UCSD-AML1 (cell line): ENCODE data around the gene TAF4.

ENCODE experiments used
- DNase-seq: peaks from one replicate; lab custom pipeline; 2025; ENCODE audit not compliant: unreplicated experiment; lab: John Stamatoyannopoulos, UW

TAF4 gene

GRCh38 chr20:61936701-61937131, 129.0 kb downstream of the TAF4 start:
- no peak for DNase-seq

- DNase-seq: no peak
Observed at GRCh38 chr20:61935926-61936700, 129.6 kb downstream of the TAF4 start.

DNA sequence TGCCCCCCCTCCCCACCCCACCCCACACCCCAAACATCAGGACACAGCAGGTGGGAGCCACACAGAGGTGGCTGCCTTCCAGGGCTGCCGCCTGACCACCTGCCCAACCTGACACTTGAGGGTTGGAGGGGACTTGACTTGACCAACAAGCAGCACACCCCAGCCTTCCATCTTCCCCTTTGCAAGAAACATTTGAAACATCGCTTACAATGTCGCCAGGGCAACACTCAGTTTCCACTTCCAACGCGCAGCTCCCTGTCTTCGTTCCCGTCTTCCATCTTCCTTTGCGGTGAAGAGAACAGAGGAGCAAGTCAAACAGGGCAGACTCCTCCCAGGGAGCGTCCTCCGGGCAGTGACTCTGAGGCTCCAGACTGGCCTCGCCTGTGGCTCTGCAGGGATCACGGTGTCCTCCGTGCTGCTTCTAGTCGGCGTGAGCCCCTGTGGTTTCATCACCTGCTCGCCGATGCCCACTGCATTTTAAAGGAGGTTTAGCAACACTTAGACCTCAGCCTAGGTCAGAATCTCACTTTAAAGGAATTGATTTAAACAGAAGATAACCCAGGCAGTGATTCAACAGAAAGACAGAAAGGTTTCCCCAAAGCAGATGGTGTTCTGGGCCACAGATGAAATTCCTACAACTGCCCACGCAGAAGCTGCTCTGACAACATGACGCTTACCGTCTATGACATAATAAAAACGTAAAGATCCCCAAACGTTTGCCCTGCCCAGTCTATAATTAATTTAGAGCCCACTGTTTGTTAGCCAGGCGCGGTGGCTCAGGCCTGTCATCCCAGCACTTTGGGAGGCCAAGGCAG, 130.8 kb downstream of the TAF4 start:
- no peak for DNase-seq

DNA sequence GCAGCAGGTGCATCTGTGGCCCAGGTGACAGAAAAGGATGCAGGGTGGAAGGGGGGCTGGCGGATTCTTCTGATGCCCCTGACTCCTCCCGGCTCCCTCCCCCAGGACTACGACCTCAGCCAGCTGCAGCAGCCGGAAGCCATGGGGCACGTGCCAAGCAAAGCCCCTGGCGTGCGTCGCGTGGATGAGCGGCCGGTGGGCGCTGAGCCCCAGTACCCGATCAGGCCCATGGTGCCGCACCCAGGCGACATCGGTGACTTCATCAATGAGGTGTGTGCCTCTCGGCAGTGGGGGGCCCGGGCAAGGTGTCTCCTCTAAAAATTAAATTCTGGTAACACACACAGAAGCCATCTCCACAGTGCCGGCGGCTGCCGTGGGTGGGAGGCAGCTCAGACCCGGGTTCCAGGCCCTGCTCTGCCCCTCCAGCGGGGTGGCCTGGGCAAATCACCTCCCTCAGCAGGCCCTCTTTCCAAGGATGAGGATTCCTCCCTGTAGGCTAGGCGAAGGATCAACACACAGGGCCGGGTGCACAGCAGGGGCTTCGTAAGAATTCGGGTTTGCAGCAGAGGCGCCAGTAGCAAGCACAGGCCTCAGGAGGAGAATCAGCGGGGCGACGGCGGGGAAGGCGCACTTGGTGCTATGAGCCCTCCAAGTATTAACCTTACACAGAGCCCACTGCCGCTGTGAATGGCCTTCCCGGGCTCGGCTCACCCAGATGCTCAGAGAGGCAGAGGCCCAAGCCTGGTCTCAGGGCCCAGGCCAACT, 131.5 kb downstream of the TAF4 start:
- no peak for DNase-seq

GRCh38 chr20:61933481-61933950, 132.2 kb downstream of the TAF4 start:
- DNase-seq: no peak

DNA sequence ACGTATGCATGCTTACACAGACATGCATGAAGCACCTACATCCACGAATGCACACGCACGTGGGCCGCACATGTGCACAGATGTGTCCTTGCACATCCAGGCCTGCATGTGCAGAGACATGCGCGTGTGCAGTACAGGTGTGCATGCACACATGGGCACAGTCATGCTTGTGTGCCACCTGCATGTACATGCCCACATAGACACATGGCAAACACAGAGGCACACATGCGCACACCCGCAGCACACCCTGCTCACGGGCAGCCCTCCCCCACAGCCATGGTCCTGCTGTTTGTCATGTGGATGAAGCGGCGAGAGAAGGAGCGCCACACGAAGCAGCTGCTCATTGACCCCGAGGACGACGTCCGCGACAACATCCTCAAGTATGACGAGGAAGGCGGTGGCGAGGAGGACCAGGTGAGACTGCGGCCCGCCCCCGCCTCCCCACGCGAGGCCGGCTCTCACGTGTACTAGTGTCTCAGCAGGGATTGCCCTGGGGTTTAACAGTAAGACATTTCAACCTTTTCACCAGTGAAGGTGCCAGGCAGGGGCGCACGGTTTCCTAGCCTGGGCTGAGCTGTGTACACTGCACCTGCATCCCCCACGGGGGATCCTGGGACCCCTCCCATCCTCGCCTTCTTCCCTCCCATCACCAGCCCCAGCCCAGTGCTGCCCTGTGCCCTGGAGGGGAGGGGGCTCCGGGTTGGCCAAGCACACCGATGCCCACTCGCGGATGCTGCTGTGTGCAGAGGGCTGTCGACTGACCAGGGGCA, 132.8 kb downstream of the TAF4 start:
- no peak for DNase-seq

GRCh38 chr20:61932199-61932592, 133.5 kb downstream of the TAF4 start:
- DNase-seq: no peak

DNA sequence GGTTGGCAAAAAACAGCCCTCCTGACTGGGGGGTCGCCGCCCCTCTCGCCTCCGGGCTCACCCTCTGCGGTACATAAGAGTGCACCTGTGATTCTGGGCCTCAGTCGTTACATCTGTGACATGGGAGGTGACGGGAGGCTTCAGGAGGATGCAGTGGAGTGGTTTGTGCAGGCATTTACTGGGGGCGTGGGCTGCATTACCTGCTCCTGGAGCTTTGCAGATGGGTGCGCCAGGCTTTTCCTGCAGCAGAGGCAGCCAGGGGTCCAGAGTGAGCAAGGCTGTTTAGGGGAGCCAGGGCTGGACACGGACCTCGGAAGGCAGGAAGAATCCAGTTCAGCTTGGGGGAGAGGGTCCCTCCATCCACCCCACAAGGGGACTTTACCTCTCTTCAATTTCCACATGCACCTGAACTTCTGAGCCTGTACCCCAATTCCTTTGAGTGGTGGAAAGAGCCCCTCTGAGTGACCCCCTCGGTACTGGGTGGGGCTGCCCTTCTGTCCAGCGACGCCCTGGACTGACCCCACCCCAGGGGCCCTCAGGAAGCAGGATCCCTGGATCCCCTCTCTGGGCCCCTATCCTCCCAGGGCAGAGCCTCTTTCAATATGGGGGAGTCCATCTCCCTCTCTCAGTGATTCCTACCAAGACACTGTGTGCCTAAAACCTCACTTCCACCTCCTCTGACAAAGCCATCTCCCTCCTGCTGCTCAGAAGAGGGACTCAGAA, 134.0 kb downstream of the TAF4 start:
- DNase-seq: no peak

DNA sequence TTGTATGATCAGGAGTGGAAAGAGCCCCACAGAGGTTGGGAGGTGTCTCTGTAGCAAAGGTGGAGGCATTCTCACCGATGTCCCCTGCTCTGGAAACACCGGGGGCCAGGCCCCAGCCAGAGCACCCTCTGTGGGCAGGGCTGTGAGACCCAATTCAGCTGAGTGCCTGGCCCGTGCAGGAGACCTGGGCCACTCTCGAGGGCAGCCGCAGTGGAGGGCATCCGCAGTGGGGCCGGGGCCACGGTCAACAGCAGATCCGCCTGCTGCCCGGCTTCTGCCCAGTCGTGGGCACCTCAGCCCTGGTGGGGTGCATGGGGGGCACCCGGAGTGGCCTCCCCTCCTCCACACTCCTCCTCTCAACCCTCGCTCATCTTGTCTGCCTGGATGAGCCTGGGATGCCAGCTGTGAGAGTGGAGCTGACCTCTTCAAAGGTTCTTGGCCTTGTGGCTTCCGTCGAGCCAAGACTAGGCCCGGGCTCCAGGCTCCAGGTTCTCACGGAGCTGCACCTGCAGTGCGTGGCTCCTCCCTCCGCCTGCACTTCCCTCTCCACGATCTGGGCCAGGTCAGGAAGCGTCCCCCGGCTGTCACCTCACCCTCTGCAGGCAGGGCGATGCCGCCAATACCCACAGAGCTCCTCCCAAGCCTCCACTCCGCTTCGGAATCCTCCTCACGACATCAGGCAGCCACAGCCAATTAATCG, 134.8 kb downstream of the TAF4 start:
- DNase-seq: no peak

- no peak for DNase-seq
Observed at GRCh38 chr20:61929971-61930666, 135.6 kb downstream of the TAF4 start.

- no peak for DNase-seq
Observed at GRCh38 chr20:61929561-61929960, 136.1 kb downstream of the TAF4 start.

DNA sequence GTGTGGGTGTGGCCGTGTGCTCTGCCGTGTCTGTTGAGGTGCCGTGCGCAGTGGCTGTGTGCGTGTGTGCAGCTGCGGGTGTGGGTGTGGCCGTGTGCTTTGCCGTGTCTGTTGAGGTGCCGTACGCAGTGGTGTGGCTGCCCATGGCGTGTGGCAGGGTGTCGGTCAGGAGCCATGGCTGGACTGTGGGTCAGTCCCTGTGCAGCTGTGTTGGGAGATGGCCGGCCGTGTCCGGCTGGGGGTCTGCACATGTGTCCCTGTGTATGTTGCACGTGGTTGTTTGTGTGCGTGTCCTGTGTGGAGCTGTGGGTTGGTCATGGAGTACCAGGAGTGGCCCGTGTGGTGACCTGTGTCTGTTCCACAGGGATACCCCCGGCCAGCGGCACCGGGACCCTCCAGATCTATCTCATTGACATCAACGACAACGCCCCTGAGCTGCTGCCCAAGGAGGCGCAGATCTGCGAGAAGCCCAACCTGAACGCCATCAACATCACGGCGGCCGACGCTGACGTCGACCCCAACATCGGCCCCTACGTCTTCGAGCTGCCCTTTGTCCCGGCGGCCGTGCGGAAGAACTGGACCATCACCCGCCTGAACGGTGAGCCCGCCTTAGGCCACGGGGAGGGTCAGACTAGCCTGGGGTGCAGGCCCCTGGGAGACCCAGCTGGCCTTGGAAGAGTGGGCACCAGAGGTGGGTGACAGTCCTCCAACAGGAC, 137.7 kb downstream of the TAF4 start:
- no peak for DNase-seq

- no peak for DNase-seq
Observed at GRCh38 chr20:61927193-61927825, 138.4 kb downstream of the TAF4 start.

- no peak for DNase-seq
Observed at GRCh38 chr20:61926796-61927192, 138.9 kb downstream of the TAF4 start.

- no peak for DNase-seq
Observed at GRCh38 chr20:61926253-61926613, 139.4 kb downstream of the TAF4 start.

GRCh38 chr20:61925555-61926252, 140.0 kb downstream of the TAF4 start:
- DNase-seq: no peak

- no peak for DNase-seq
Observed at GRCh38 chr20:61924858-61925554, 140.7 kb downstream of the TAF4 start.
